ENCODE data around the gene TET2.

Gene TET2

DNA sequence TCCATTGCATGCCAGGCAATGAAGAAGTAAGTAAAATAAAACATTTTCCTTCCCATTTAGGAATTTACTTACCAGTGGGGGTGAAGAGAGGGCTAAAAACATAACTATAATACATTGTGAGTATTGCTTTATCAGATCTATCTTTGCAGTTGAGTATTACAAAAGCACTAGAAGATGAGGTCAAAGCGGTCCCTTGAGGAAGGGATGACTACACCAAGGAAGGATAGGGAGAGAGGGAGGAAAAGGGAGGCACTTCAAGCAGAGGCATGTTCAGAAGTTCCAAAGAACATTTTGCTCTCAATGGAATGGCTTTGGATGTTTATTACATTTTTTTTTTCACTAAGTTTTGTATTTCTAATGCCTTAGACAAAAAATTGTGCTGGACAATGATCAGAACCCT is 127.8 kb downstream of the TET2 start:
- Histone ChIP-seq H3K36me3 (ENCODE audit: control insufficient read depth, insufficient read depth, low read length, severe bottlenecking) (peaks cover 51% of the 10 kb centered on the region), H3K27me3 (replicated peaks; ENCODE audit: control insufficient read depth, insufficient read depth, low read length) (no peaks in the 10 kb centered on the region), H3K4me1 (ENCODE audit: control insufficient read depth, insufficient read depth, low read length) (no peaks in the 10 kb centered on the region), H3K9me3 (ENCODE audit: control insufficient read depth, low read length) (no peaks in the 10 kb centered on the region), H3K4me3 (ENCODE audit: low read length) (no peak overlapping the region), H3K9ac (ENCODE audit: low read length) (no peak overlapping the region)
- peak; percentile 6 for DNase-seq (ENCODE audit: low read depth)

DNA sequence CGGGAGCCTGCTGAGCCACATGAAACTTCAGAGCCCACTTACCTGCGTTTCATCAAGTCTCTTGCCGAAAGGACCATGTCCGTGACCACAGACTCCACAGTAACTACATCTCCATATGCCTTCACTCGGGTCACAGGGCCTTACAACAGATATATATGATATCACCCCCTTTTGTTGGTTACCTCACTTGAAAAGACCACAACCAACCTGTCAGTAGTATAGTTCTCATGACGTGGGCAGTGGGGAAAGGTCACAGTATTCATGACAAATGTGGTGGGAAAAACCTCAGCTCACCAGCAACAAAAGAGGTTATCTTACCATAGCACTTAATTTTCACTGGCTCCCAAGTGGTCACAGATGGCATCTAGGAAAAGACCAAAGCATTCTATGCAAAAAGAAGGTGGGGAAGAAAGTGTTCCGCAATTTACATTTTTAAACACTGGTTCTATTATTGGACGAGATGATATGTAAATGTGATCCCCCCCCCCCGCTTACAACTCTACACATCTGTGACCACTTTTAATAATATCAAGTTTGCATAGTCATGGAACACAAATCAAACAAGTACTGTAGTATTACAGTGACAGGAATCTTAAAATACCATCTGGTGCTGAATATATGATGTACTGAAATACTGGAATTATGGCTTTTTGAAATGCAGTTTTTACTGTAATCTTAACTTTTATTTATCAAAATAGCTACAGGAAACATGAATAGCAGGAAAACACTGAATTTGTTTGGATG is 129.9 kb downstream of the TET2 start:
- Histone ChIP-seq H3K4me3 (ENCODE audit: low read length) (no peak overlapping the region), H3K27me3 (replicated peaks; ENCODE audit: control insufficient read depth, insufficient read depth, low read length) (no peaks in the 10 kb centered on the region), H3K4me1 (ENCODE audit: control insufficient read depth, insufficient read depth, low read length) (peaks cover 6% of the 10 kb centered on the region), H3K36me3 (ENCODE audit: control insufficient read depth, insufficient read depth, low read length, severe bottlenecking) (peaks cover 34% of the 10 kb centered on the region), H3K9me3 (ENCODE audit: control insufficient read depth, low read length) (no peaks in the 10 kb centered on the region), H3K9ac (ENCODE audit: low read length) (no peak overlapping the region)
- DNase-seq (ENCODE audit: low read depth), result no peak

- H3K27me3 ChIP-seq (replicated peaks; ENCODE audit: control insufficient read depth, insufficient read depth, low read length), result no peaks in the 10 kb centered on the region
- no peak overlapping the region for H3K9ac ChIP-seq (ENCODE audit: low read length)
- no peak for DNase-seq (ENCODE audit: low read depth)
- no peak overlapping the region for H3K4me3 ChIP-seq (ENCODE audit: low read length)
- H3K9me3 ChIP-seq (ENCODE audit: control insufficient read depth, low read length), result no peaks in the 10 kb centered on the region
- H3K36me3 ChIP-seq (ENCODE audit: control insufficient read depth, insufficient read depth, low read length, severe bottlenecking), result peaks cover 22% of the 10 kb centered on the region
- H3K4me1 ChIP-seq (ENCODE audit: control insufficient read depth, insufficient read depth, low read length), result peaks cover 6% of the 10 kb centered on the region
These were observed 131.0 kb downstream of the TET2 start for GRCh38 chr4:105277702-105278101.

DNA sequence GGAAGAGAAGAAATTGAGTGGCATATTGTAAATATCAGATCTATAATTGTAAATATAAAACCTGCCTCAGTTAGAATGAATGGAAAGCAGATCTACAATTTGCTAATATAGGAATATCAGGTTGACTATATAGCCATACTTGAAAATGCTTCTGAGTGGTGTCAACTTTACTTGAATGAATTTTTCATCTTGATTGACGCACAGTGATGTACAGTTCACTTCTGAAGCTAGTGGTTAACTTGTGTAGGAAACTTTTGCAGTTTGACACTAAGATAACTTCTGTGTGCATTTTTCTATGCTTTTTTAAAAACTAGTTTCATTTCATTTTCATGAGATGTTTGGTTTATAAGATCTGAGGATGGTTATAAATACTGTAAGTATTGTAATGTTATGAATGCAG is 132.6 kb downstream of the TET2 start:
- Histone ChIP-seq H3K27me3 (replicated peaks; ENCODE audit: control insufficient read depth, insufficient read depth, low read length) (no peaks in the 10 kb centered on the region), H3K4me3 (ENCODE audit: low read length) (no peak overlapping the region), H3K9me3 (ENCODE audit: control insufficient read depth, low read length) (no peaks in the 10 kb centered on the region), H3K4me1 (ENCODE audit: control insufficient read depth, insufficient read depth, low read length) (peaks cover 6% of the 10 kb centered on the region), H3K9ac (ENCODE audit: low read length) (no peak overlapping the region), H3K36me3 (ENCODE audit: control insufficient read depth, insufficient read depth, low read length, severe bottlenecking) (peaks cover 19% of the 10 kb centered on the region)
- no peak for DNase-seq (ENCODE audit: low read depth)

GRCh38 chr4:105280338-105281123 is 133.9 kb downstream of the TET2 start:
- Histone ChIP-seq H3K4me3 (ENCODE audit: low read length) (no peak overlapping the region), H3K36me3 (ENCODE audit: control insufficient read depth, insufficient read depth, low read length, severe bottlenecking) (peaks cover 11% of the 10 kb centered on the region), H3K4me1 (ENCODE audit: control insufficient read depth, insufficient read depth, low read length) (peaks cover 6% of the 10 kb centered on the region), H3K9me3 (ENCODE audit: control insufficient read depth, low read length) (no peaks in the 10 kb centered on the region), H3K27me3 (replicated peaks; ENCODE audit: control insufficient read depth, insufficient read depth, low read length) (no peaks in the 10 kb centered on the region), H3K9ac (ENCODE audit: low read length) (no peak overlapping the region)
- DNase-seq (ENCODE audit: low read depth), result peak; percentile 84

DNA sequence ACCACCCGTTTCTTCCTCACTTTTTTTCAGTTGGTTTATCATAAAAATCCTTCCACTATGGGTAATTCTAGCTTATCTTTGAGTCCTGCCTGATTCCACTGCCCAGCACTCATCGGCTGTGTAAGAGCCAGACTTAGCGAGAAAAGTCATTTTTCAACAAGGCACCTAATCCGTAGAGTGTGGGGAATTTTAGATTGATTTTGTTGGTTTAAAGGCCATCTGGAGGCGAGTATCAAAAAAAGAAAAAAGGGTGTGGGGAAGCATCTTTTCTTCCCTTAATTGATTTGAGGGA is 134.4 kb downstream of the TET2 start:
- Histone ChIP-seq H3K4me3 (ENCODE audit: low read length) (no peak overlapping the region), H3K4me1 (ENCODE audit: control insufficient read depth, insufficient read depth, low read length) (peaks cover 6% of the 10 kb centered on the region), H3K9ac (ENCODE audit: low read length) (no peak overlapping the region), H3K36me3 (ENCODE audit: control insufficient read depth, insufficient read depth, low read length, severe bottlenecking) (peaks cover 6% of the 10 kb centered on the region), H3K27me3 (replicated peaks; ENCODE audit: control insufficient read depth, insufficient read depth, low read length) (no peaks in the 10 kb centered on the region), H3K9me3 (ENCODE audit: control insufficient read depth, low read length) (no peaks in the 10 kb centered on the region)
- no peak for DNase-seq (ENCODE audit: low read depth)

DNA sequence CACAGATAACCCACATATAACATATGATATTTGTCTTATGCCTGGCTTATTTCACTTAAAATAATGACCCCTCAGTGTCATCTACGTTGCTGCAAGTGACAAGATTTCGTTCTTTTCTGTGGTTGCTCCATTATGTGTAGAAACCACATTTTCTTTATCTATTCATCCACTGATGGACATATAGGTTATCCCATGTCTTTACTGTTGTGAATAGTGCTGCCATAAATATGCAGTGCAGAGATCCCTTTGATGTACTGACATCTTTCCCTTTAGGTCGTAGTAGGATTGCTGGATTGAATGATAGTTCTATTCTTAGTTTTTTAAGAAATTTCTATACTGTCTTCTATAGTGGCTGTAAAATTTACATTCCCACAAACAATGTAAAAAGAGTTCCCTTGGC is 135.8 kb downstream of the TET2 start:
- Histone ChIP-seq H3K27me3 (replicated peaks; ENCODE audit: control insufficient read depth, insufficient read depth, low read length) (no peaks in the 10 kb centered on the region), H3K9me3 (ENCODE audit: control insufficient read depth, low read length) (no peaks in the 10 kb centered on the region), H3K4me3 (ENCODE audit: low read length) (no peak overlapping the region), H3K4me1 (ENCODE audit: control insufficient read depth, insufficient read depth, low read length) (peaks cover 6% of the 10 kb centered on the region), H3K9ac (ENCODE audit: low read length) (no peak overlapping the region), H3K36me3 (ENCODE audit: control insufficient read depth, insufficient read depth, low read length, severe bottlenecking) (no peaks in the 10 kb centered on the region)
- no peak for DNase-seq (ENCODE audit: low read depth)

DNA sequence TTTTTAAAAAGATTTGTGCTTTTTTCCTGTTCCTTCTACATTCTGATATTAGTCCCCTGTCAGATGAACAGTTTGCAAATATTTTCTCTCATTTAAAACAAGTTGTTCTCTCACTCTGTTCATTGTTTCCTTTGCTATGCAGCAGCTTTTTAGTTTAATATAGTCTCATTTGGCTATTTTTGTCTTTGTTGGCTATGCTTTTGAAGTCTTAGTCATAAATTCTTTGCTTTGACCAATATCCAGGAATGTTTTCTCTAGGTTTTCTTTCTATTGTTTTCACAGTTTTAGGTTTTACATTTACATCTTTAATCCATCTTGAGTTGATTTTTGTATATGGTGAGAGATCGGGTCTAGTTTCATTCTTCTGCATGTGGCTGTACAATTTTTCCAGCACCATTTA is 136.8 kb downstream of the TET2 start:
- Histone ChIP-seq H3K36me3 (ENCODE audit: control insufficient read depth, insufficient read depth, low read length, severe bottlenecking) (no peaks in the 10 kb centered on the region), H3K4me1 (ENCODE audit: control insufficient read depth, insufficient read depth, low read length) (peaks cover 6% of the 10 kb centered on the region), H3K9me3 (ENCODE audit: control insufficient read depth, low read length) (peaks cover 7% of the 10 kb centered on the region), H3K9ac (ENCODE audit: low read length) (no peak overlapping the region), H3K27me3 (replicated peaks; ENCODE audit: control insufficient read depth, insufficient read depth, low read length) (no peaks in the 10 kb centered on the region), H3K4me3 (ENCODE audit: low read length) (no peak overlapping the region)
- peak; percentile 22 for DNase-seq (ENCODE audit: low read depth)

DNA sequence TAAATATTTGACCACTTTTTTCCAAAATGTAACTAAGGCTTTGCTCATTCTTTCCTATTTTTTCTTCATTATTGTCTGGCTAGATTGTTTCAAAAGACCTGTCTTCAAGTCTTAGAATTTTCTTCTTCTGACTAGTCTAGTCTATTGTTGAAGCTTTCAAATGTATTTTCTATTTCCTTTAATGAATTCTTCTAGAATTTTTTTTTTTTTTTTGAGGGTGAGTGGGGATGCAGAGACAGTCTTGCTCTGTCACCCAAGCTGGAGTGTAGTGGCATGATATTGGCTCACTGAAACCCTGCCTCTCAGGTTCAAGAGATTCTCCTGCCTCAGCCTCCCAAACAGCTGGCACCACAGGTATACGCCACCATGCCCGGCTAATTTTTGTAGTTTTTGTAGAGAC is 141.4 kb downstream of the TET2 start:
- Histone ChIP-seq H3K4me3 (ENCODE audit: low read length) (no peak overlapping the region), H3K9ac (ENCODE audit: low read length) (no peak overlapping the region), H3K36me3 (ENCODE audit: control insufficient read depth, insufficient read depth, low read length, severe bottlenecking) (no peaks in the 10 kb centered on the region), H3K4me1 (ENCODE audit: control insufficient read depth, insufficient read depth, low read length) (no peaks in the 10 kb centered on the region), H3K9me3 (ENCODE audit: control insufficient read depth, low read length) (peaks cover 7% of the 10 kb centered on the region), H3K27me3 (replicated peaks; ENCODE audit: control insufficient read depth, insufficient read depth, low read length) (no peaks in the 10 kb centered on the region)
- no peak for DNase-seq (ENCODE audit: low read depth)

DNA sequence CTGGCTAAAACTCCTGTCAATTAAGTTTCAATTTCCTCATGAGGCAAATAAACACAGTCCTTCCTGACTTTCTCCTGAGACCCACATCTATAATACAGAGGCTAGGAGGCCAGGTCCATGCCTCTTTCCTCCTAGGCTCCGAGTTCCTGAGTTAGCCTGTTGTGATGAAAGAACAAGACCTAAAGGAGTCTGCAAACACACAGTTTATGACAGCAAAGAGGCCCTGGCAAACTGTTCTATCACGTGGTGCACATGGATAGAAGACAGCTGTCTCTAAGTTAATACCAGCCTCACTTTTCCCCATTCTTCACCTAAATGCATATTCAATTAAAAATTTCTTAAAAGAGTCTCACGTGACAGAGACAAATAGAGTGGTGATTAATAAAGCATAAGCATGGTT is 145.2 kb downstream of the TET2 start:
- peaks cover 7% of the 10 kb centered on the region for H3K9me3 ChIP-seq (ENCODE audit: control insufficient read depth, low read length)
- no peaks in the 10 kb centered on the region for H3K4me1 ChIP-seq (ENCODE audit: control insufficient read depth, insufficient read depth, low read length)
- H3K9ac ChIP-seq (ENCODE audit: low read length), result no peak overlapping the region
- H3K27me3 ChIP-seq (replicated peaks; ENCODE audit: control insufficient read depth, insufficient read depth, low read length), result no peaks in the 10 kb centered on the region
- H3K4me3 ChIP-seq (ENCODE audit: low read length), result no peak overlapping the region
- H3K36me3 ChIP-seq (ENCODE audit: control insufficient read depth, insufficient read depth, low read length, severe bottlenecking), result no peaks in the 10 kb centered on the region
- DNase-seq (ENCODE audit: low read depth), result no peak

- no peaks in the 10 kb centered on the region for H3K4me1 ChIP-seq (ENCODE audit: control insufficient read depth, insufficient read depth, low read length)
- H3K27me3 ChIP-seq (replicated peaks; ENCODE audit: control insufficient read depth, insufficient read depth, low read length), result no peaks in the 10 kb centered on the region
- H3K9ac ChIP-seq (ENCODE audit: low read length), result no peak overlapping the region
- H3K4me3 ChIP-seq (ENCODE audit: low read length), result no peak overlapping the region
- peaks cover 1% of the 10 kb centered on the region for H3K9me3 ChIP-seq (ENCODE audit: control insufficient read depth, low read length)
- DNase-seq (ENCODE audit: low read depth), result no peak
- H3K36me3 ChIP-seq (ENCODE audit: control insufficient read depth, insufficient read depth, low read length, severe bottlenecking), result no peaks in the 10 kb centered on the region
These were observed 146.7 kb downstream of the TET2 start for GRCh38 chr4:105293360-105293759.

Data from adipocyte (in vitro differentiated cells).